Activated CD4-positive, alpha-beta T cell treated with anti-CD3 and anti-CD28 coated beads for 36 hours (primary cell): ENCODE measurements around the gene SCAP. TPM values are rescaled to one million over a fixed set of nuclear protein-coding genes. Genes with fewer than 3 reads are reported as not detected.

Source experiments
- ATAC-seq: fragments of 200-7000 bp; cut with Tn5 transposase; one replicate; pipeline ENCODE4 v1.10.0; 2021; ENCODE audit warnings: mild to moderate bottlenecking, moderate library complexity
- CTCF ChIA-PET: fragments of 350-600 bp; sonication (Branson Sonifier 250); formaldehyde crosslinking; loops from one replicate; lab custom pipeline; 2021; ENCODE audit warnings: antibody characterized with exemption; lab: Charles Lee
- POLR2A ChIA-PET: fragments of 350-600 bp; sonication (Branson Sonifier 250); formaldehyde crosslinking; loops from one replicate; lab custom pipeline; 2021; ENCODE audit warnings: antibody characterized with exemption, inconsistent platforms; lab: Charles Lee
- DNase-seq: peaks from one replicate; pipeline ENCODE4 v3.0.0-alpha.2; 2020
- H3K27ac Mint-ChIP-seq: one replicate; pipeline ENCODE4 v1.8.0; 2021; ENCODE audit warnings: mixed read lengths
- H3K27me3 Mint-ChIP-seq: one replicate; pipeline ENCODE4 v1.8.0; 2021; ENCODE audit warnings: mixed read lengths
- H3K36me3 Mint-ChIP-seq: one replicate; pipeline ENCODE4 v1.8.0; 2021; ENCODE audit warnings: low read depth, mixed read lengths
- H3K4me1 Mint-ChIP-seq: one replicate; pipeline ENCODE4 v1.8.0; 2021; ENCODE audit warnings: mixed read lengths
- H3K4me3 Mint-ChIP-seq: one replicate; pipeline ENCODE4 v1.8.0; 2021; ENCODE audit warnings: mild to moderate bottlenecking, moderate library complexity, mixed read lengths
- H3K9me3 Mint-ChIP-seq: one replicate; pipeline ENCODE4 v1.8.0; 2021; ENCODE audit warnings: low read depth, mixed read lengths
- intact Hi-C, 2 experiments: fragments of 100-400 bp; cut with DNase I in 1 of 2; cut with micrococcal nuclease in 1 of 2; formaldehyde crosslinking; loops; one replicate each; pipeline versions ENCODE4 v1.14.2 to v1.15.1; 2022 to 2024; cut with DNase I, micrococcal nuclease
- total RNA-seq, 2 experiments: library from RNA; stranded (reverse); gene quantifications; one replicate each; pipeline ENCODE4 v1.2.3, GENCODE V29; 2021

The SCAP gene
- total RNA-seq, 2 experiments from 2014 or later = 44.5 to 51.2 TPM

DNA sequence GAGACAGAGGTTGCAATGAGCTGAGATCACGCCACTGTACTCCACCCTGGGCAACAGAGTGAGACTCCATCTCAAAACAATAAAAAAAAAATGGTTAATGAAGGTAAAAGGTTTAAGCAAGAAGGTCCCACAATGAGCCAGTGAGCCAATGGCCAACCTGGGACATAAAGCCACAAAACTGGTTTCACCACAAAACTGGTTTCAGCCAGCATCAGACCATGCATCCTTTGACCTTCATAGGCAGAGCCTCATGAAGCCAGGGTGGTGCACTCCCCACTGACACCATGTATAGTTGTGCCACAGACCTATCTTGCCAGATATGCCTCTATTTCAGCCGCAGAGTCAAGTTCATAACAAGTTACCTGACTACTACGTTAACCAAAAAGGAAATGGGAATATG lies 41.9 kb downstream of the SCAP start:
- Mint-ChIP-seq H3K9me3 (no peaks in the 10 kb centered on the region), H3K27me3 (no peaks in the 10 kb centered on the region), H3K36me3 (peaks cover 31% of the 10 kb centered on the region), H3K4me1 (peaks cover 5% of the 10 kb centered on the region), H3K27ac (no peak overlapping the region), H3K4me3 (no peak overlapping the region)
- intact Hi-C loops = no loop called here
- POLR2A ChIA-PET = no interaction called here
- DNase-seq (no peak), ATAC-seq (no peak)
- CTCF ChIA-PET = interaction anchor here (0.6 kb wide), 1 partner anchor 355 kb away, joined by 3 read pairs; no protein-coding TSS in a partner anchor

DNA sequence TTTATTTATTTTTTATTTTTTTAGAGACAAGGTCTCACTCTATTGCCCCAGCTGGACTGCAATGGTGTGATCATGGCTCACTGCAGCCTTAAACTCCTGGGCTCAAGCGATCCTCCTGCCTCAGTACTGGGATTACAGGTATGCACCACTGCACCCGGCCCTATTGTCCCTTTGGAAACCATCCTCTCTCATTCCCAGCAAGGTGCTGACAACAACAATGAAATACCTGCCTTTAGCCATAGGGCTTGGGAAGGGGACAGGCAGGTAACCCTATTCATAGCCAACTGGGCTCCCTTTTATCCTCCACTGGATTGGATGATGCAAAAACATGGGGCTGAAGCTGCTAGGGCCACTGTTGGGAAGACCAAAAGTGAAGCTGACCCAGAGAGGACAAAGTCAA lies 43.1 kb downstream of the SCAP start:
- ATAC-seq = no peak
- H3K27ac Mint-ChIP-seq = no peak overlapping the region
- no peaks in the 10 kb centered on the region for H3K27me3 Mint-ChIP-seq
- DNase-seq = no peak
- H3K4me3 Mint-ChIP-seq = no peak overlapping the region
- peaks cover 27% of the 10 kb centered on the region for H3K36me3 Mint-ChIP-seq
- ChIA-PET POLR2A (no interaction called here), CTCF (no interaction called here)
- H3K4me1 Mint-ChIP-seq = peaks cover 5% of the 10 kb centered on the region
- intact Hi-C loops = no loop called here
- no peaks in the 10 kb centered on the region for H3K9me3 Mint-ChIP-seq

DNA sequence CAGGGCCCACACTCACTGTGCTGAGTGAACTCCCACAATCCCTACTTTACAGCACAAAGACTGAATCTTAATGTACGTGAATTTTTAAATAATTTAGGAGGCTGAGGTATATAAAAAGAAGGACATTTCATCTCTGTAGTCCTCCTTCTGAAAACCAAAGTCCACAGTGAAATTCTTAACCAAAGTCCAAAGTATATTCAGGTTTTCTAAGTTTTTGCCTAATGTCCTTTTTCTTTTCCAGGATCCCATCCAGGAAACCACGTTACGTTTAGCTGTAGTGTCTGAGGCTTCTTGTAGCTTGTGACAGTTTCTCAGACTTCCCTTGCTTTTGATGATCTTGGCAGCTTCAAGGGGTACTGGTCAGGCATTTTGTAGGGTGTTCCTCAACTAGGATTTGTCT lies 44.5 kb downstream of the SCAP start:
- Mint-ChIP-seq H3K27me3 (no peaks in the 10 kb centered on the region), H3K4me3 (no peak overlapping the region), H3K4me1 (peaks cover 5% of the 10 kb centered on the region), H3K36me3 (peaks cover 27% of the 10 kb centered on the region), H3K27ac (no peak overlapping the region), H3K9me3 (no peaks in the 10 kb centered on the region)
- CTCF ChIA-PET = interaction anchor here (0.7 to 1.1 kb wide), 2 partner anchors 36 to 1350 kb away, joined by 3 read pairs; no protein-coding TSS in a partner anchor
- no peak for DNase-seq
- no peak for ATAC-seq
- POLR2A ChIA-PET = no interaction called here
- intact Hi-C loops = no loop called here

DNA sequence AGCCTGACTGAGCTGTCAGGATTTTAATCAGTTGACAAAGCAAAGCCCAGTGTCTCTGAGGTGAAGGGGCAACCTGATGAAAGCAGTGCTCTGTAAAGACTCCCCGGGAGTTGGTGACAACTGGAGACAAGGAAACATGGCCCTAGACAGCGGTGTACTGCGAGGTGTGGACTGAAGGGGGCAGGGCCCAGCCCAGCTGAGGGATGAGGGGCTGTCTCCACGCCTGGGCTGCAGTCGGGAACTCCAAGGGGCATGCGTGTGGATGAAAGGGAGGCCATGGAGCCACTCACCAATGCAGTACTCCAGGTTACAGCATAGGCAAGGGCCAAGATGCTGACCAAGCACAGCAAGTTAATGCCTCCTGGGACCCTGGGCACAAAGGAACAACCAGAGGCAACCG lies 45.1 kb downstream of the SCAP start:
- ChIA-PET CTCF (interaction anchor here (1.0 to 1.1 kb wide), 2 partner anchors 36 to 46 kb away, joined by 3 read pairs; no protein-coding TSS in a partner anchor), POLR2A (no interaction called here)
- Mint-ChIP-seq H3K27me3 (no peaks in the 10 kb centered on the region), H3K9me3 (no peaks in the 10 kb centered on the region), H3K36me3 (peaks cover 24% of the 10 kb centered on the region), H3K27ac (no peak overlapping the region), H3K4me3 (no peak overlapping the region), H3K4me1 (peaks cover 5% of the 10 kb centered on the region)
- ATAC-seq = no peak
- DNase-seq = no peak
- intact Hi-C loops = no loop called here

DNA sequence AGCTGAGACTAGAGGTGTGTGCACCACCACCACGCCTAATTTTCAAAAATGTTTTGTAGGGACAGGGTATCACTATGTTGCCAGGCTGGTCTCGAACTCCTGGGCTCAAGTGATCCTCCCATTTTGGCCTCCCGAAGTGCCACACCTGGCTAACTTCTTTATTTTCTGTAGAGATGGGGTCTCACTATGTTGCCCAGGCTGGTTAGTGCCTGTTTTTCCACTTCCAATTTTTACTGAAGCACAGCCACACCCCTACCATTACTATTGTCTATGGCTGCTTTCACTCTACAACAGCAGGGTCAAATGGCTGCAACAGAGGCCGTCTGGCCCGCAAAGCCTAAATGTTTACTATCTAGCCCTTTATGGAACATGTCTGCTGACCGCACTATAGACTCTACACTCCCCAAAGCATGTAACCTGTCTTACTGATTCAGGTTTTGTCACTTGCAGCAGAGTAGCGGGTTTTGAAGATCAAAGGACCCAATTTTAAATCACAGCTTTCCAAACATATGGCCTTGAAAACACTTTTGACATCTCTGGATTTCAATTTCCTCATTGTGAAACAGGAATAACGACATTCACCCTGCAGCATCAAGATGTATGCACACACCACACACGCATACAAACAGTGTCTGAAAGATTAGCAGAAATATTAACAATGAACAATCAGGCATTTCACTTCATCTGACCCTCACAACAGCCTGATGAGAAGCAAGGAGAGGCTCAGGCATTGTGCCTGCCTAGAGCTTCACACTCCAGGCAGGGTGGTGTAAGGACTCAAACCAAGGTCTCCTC lies 46.1 kb downstream of the SCAP start:
- Mint-ChIP-seq H3K4me1 (peaks cover 5% of the 10 kb centered on the region), H3K27me3 (no peaks in the 10 kb centered on the region), H3K4me3 (no peak overlapping the region), H3K9me3 (no peaks in the 10 kb centered on the region), H3K36me3 (peaks cover 22% of the 10 kb centered on the region), H3K27ac (no peak overlapping the region)
- ATAC-seq = no peak
- intact Hi-C loops = no loop called here
- DNase-seq = no peak
- ChIA-PET POLR2A (no interaction called here), CTCF (interaction anchor here (1.0 to 1.1 kb wide), 2 partner anchors 35 to 47 kb away, joined by 3 read pairs; no protein-coding TSS in a partner anchor)

DNA sequence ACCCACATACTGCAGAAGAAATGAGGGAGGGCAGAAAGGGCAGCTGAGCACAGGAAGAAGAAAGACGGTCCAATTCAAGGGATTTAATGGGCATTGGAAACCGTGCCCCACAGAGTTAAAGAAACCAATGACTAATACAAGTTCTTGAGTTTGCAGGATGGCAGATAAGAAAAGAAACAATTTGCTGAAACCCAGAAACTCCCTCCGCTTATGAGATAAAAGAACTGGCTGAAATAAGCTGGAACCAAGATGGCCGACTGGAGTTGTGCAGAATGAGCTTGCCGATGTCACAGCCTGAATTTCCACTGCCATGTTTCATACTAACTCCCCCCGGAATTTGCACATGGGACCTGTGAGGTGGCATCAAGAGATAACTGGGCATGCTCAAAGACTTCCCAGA lies 47.1 kb downstream of the SCAP start:
- ChIA-PET POLR2A (no interaction called here), CTCF (interaction anchor here (0.5 to 0.6 kb wide), 2 partner anchors 10 to 361 kb away, joined by 3 read pairs; no protein-coding TSS in a partner anchor)
- H3K27ac Mint-ChIP-seq = peak overlapping the region; percentile 1
- no peaks in the 10 kb centered on the region for H3K27me3 Mint-ChIP-seq
- no peak for DNase-seq
- no peak overlapping the region for H3K4me3 Mint-ChIP-seq
- peaks cover 5% of the 10 kb centered on the region for H3K4me1 Mint-ChIP-seq
- H3K36me3 Mint-ChIP-seq = peaks cover 17% of the 10 kb centered on the region
- no peak for ATAC-seq
- intact Hi-C loops = no loop called here
- H3K9me3 Mint-ChIP-seq = no peaks in the 10 kb centered on the region

DNA sequence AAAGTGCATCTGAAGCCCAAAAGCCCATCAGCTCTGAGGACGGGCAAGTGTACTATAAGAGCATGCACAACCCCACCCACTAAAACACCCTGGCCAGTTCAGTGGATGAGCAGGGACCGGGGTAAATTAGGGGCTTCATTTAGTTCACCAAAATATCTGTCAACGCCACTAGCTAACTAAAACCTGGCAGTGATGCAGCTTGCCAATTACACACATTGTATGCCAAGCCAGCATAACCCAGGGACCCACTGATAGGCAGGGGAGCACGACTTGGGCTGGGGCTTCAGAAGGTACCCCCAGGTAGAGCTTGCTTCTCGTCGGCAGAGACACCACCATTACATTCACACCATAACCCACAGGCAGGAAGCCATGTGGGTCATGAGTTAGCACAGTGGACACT lies 47.9 kb downstream of the SCAP start:
- Mint-ChIP-seq H3K27ac (no peak overlapping the region), H3K4me3 (no peak overlapping the region), H3K36me3 (peaks cover 11% of the 10 kb centered on the region), H3K27me3 (no peaks in the 10 kb centered on the region), H3K4me1 (peaks cover 5% of the 10 kb centered on the region), H3K9me3 (no peaks in the 10 kb centered on the region)
- no peak for DNase-seq
- ChIA-PET CTCF (no interaction called here), POLR2A (interaction anchor here (0.6 kb wide), 1 partner anchor 346 kb away, joined by 7 read pairs; no protein-coding TSS in a partner anchor)
- no peak for ATAC-seq
- intact Hi-C loops = no loop called here

DNA sequence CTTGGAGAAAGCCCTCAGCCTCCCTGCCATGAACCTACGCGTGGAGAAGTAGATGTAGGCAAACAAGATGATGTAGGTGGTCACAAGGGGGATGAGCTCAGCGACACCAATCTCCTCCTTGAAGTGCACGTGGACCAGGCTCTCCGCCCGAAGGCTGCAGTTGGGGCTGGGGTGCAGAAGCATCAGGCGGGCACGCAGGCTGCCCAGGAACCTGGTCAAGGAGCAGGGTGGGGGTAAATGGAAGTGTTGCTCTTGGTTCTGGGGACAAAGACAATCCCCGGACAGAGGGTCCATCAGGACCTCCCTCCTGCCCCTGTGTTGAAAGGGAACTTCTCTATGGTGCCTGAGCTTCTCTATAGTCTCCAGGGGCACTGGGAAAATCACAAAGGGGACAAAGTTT lies 49.8 kb downstream of the SCAP start:
- Mint-ChIP-seq H3K9me3 (no peaks in the 10 kb centered on the region), H3K36me3 (peaks cover 7% of the 10 kb centered on the region), H3K4me3 (no peak overlapping the region), H3K27me3 (no peaks in the 10 kb centered on the region), H3K27ac (no peak overlapping the region), H3K4me1 (peaks cover 10% of the 10 kb centered on the region)
- DNase-seq (no peak), ATAC-seq (no peak)
- ChIA-PET POLR2A (interaction anchor here (0.5 to 0.7 kb wide), 2 partner anchors 35 to 48 kb away, joined by 3 read pairs; no protein-coding TSS in a partner anchor), CTCF (interaction anchor here (0.6 to 0.7 kb wide), 2 partner anchors 59 to 405 kb away, joined by 3 to 4 read pairs; no protein-coding TSS in a partner anchor)
- intact Hi-C loops = no loop called here

DNA sequence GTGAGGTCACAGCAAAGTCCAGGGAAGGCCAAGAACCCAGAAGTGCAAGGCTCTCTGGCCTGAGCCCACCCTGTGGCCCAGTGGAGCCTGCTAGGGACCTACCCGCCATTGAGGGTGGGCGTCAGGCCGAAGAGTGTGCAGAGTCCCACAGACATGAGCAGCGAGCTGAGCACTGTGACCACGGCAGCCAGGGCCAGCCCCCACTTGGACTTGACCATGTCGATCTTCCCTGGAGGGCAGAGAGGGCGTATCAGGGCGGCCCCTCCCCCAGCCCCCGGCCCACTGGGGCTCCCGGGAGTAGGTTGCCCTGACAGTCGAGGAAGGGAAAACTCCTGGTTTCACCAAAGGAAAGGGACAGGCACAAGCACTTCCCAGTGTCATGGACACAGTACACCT lies 50.4 kb downstream of the SCAP start:
- DNase-seq (no peak), ATAC-seq (no peak)
- peaks cover 10% of the 10 kb centered on the region for H3K4me1 Mint-ChIP-seq
- intact Hi-C loops = no loop called here
- H3K9me3 Mint-ChIP-seq = no peaks in the 10 kb centered on the region
- no peak overlapping the region for H3K4me3 Mint-ChIP-seq
- no peak overlapping the region for H3K27ac Mint-ChIP-seq
- H3K27me3 Mint-ChIP-seq = no peaks in the 10 kb centered on the region
- CTCF ChIA-PET = no interaction called here
- peaks cover 7% of the 10 kb centered on the region for H3K36me3 Mint-ChIP-seq
- POLR2A ChIA-PET = no interaction called here

DNA sequence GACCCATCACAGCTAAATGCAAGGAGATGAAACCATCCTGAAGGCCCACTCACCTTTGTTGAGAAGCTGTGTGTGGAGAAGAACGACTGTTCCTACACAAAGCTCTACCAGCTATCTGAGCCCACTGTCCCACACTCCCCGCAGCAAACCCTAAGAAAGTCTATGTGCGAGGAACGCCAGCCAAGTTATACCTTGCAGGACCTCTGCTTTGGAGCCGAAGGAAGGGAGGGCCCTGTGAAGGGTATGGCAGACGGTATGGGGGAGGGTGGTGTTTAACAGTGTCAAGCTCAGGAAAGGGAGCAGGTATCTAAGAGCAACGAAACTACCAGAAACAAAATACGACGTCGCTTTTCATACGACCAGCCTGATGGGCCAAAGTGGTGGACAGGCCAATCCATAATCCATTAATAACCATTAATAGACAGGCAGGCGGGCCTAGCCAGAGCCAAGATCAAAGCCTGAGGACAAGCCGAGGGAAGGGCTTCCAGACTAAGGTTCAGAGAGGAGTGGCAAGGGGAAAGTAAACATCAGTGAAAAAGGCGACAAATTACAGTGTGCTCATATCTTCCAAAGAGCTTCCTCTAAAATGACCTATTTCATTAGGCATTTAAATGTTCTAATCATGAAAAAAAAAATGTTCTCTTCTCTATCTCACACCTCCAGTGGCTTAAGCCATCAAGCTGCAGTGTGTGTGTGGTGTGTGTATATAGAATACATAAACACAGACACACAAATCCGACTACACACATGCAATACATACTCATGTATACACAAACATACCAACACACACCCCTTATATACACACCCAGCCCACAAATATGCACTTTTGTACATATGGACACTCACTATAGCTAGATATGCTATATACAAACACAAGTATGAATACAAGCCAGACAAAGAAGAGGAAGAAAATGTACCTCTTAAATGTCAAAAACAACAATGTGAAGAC lies 51.0 kb downstream of the SCAP start:
- no peak for ATAC-seq
- no peaks in the 10 kb centered on the region for H3K9me3 Mint-ChIP-seq
- H3K36me3 Mint-ChIP-seq = peaks cover 5% of the 10 kb centered on the region
- H3K4me1 Mint-ChIP-seq = peaks cover 10% of the 10 kb centered on the region
- intact Hi-C loops = loop anchor here in 1 of 2 experiments (5.0 kb wide), 1 partner anchor 358 kb away; the partner anchor contains the start of gene SMARCC1
- no peak overlapping the region for H3K27ac Mint-ChIP-seq
- POLR2A ChIA-PET = interaction anchor here (1.0 kb wide), 1 partner anchor 51 kb away, joined by 4 read pairs; the partner anchor contains the start of gene SCAP
- no peak overlapping the region for H3K4me3 Mint-ChIP-seq
- CTCF ChIA-PET = interaction anchor here (0.6 to 6.7 kb wide), 2 partner anchors 51 to 599 kb away, joined by 3 to 83 read pairs; partner anchors contain the start of gene SCAP
- no peak for DNase-seq
- no peaks in the 10 kb centered on the region for H3K27me3 Mint-ChIP-seq
